Right cardiac atrium (tissue), 5 donors: ENCODE measurements around the gene KCNQ1. TPM values are rescaled to one million over a fixed set of nuclear protein-coding genes. Genes with fewer than 3 reads are reported as not detected.
A peak's percentile ranks its signal among the peaks of the same experiment; 100 is the strongest.

ENCODE experiments used
- ATAC-seq, 2 donors: fragments of 200-7000 bp; cut with Tn5 transposase; one replicate each; pipeline versions ENCODE4 v1.8.0 to v1.9.1; 2020; ENCODE audit warnings: moderate library complexity in 2 of 2, mild to moderate bottlenecking in 1 of 2
- DNase-seq, 3 donors: peaks; one replicate each; pipeline ENCODE4 v3.0.0-alpha.2; 2020
- H3K27ac ChIP-seq: one replicate; pipeline ENCODE4 v1.5.1; 2013; ENCODE audit warnings: mild to moderate bottlenecking, low read length, control low read depth, moderate library complexity
- H3K27me3 ChIP-seq: one replicate; pipeline ENCODE4 v1.6.1; 2013; ENCODE audit not compliant: control insufficient read depth, insufficient read depth
- H3K4me1 ChIP-seq: one replicate; pipeline ENCODE4 v1.6.1; 2013; ENCODE audit warnings: low read length; ENCODE audit not compliant: control insufficient read depth, insufficient read depth
- H3K4me3 ChIP-seq: one replicate; pipeline ENCODE4 v1.5.1; 2013; ENCODE audit warnings: low read length, control low read depth
- H3K9me3 ChIP-seq: one replicate; pipeline ENCODE4 v1.6.1; 2013; ENCODE audit warnings: low read length; ENCODE audit not compliant: control insufficient read depth
- WGBS: extraction: QIAGEN DNeasy Blood & Tissue Kit; methylation state at CpG from one replicate; pipeline ENCODE4 v1.1.7; 2013; 5-methylcytosine and 5-hydroxymethylcytosine counted together
- intact Hi-C, 4 donors: fragments of 100-400 bp; cut with DNase I; formaldehyde crosslinking; loops; one replicate each; pipeline versions ENCODE4 v1.11.0 to v1.14.0; 2022 to 2023
- polyA plus RNA-seq: library from polyadenylated mRNA; stranded (reverse); fragments of 200-250 nt; gene quantifications from one replicate; pipeline ENCODE4 v1.2.3, GENCODE V29; 2013
- total RNA-seq, 4 donors: library from RNA; stranded (reverse); fragmentation: NEBNext Ultra II Directional; extraction: Animal tissue kit (Norgen Biotek cat#: 25700); gene quantifications; one replicate each; pipeline ENCODE4 v1.2.1, GENCODE V29; 2021
- donor health status: healthy with polysubstance abuse.
- donor health status: DM: no; HTN: yes; CAD: no.
- donor health status: DM: no; HTN: no; CAD: no.
- donor health status: DM: no; HTN: yes; CAD: no; lungs with severe emphysema.
- donor health status: DM: yes; HTN: yes; CAD: no.

KCNQ1 gene
- total and polyA plus RNA-seq, 5 donors, result 36.4 to 46.8 (median 37.7) TPM

- no peak overlapping the region for H3K4me3 ChIP-seq
- DNase-seq, result no peak
- no peaks in the 10 kb centered on the region for H3K9me3 ChIP-seq
- ATAC-seq, result no peak
- intact Hi-C loops, result no loop called here
- WGBS, result 73% methylated on average over 17 of the region's 17 CpGs
- no peak overlapping the region for H3K27ac ChIP-seq
- no peaks in the 10 kb centered on the region for H3K4me1 ChIP-seq
- H3K27me3 ChIP-seq, result no peaks in the 10 kb centered on the region
These were observed 425.7 kb downstream of the KCNQ1 start for GRCh38 chr11:2870460-2870859.

GRCh38 chr11:2870969-2871680 is 426.3 kb downstream of the KCNQ1 start:
- 63% methylated on average over 22 of the region's 22 CpGs for WGBS
- no peaks in the 10 kb centered on the region for H3K9me3 ChIP-seq
- no peak for DNase-seq
- peak; percentile 12 to 16 for ATAC-seq
- intact Hi-C loops, result no loop called here
- no peak overlapping the region for H3K27ac ChIP-seq
- no peak overlapping the region for H3K4me3 ChIP-seq
- H3K4me1 ChIP-seq, result no peaks in the 10 kb centered on the region
- no peaks in the 10 kb centered on the region for H3K27me3 ChIP-seq

- intact Hi-C loops, result no loop called here
These were observed 430.2 kb downstream of the KCNQ1 start for GRCh38 chr11:2874963-2875362.

GRCh38 chr11:2877474-2877873 is 432.7 kb downstream of the KCNQ1 start:
- Histone ChIP-seq H3K27ac (no peak overlapping the region), H3K4me1 (no peaks in the 10 kb centered on the region), H3K27me3 (no peaks in the 10 kb centered on the region), H3K9me3 (no peaks in the 10 kb centered on the region), H3K4me3 (no peak overlapping the region)
- intact Hi-C loops, result no loop called here
- 78% methylated on average over 6 of the region's 6 CpGs for WGBS
- ATAC-seq (no peak), DNase-seq (no peak)

More at GRCh38 chr11:2874963-2875362, 430.2 kb downstream of the KCNQ1 start:
- H3K4me1 ChIP-seq, result no peaks in the 10 kb centered on the region
- ATAC-seq (no peak), DNase-seq (no peak)
- H3K27me3 ChIP-seq, result no peaks in the 10 kb centered on the region
- H3K27ac ChIP-seq, result no peak overlapping the region
- H3K4me3 ChIP-seq, result no peak overlapping the region
- no peaks in the 10 kb centered on the region for H3K9me3 ChIP-seq
- WGBS, result 94% methylated on average over 10 of the region's 10 CpGs

- Histone ChIP-seq H3K4me1 (no peaks in the 10 kb centered on the region), H3K9me3 (no peaks in the 10 kb centered on the region), H3K27ac (no peak overlapping the region), H3K27me3 (no peaks in the 10 kb centered on the region), H3K4me3 (no peak overlapping the region)
- ATAC-seq (no peak), DNase-seq (no peak)
- 97% methylated on average over 8 of the region's 8 CpGs for WGBS
- intact Hi-C loops, result no loop called here
These were observed 434.0 kb downstream of the KCNQ1 start for GRCh38 chr11:2878782-2879181.

DNA sequence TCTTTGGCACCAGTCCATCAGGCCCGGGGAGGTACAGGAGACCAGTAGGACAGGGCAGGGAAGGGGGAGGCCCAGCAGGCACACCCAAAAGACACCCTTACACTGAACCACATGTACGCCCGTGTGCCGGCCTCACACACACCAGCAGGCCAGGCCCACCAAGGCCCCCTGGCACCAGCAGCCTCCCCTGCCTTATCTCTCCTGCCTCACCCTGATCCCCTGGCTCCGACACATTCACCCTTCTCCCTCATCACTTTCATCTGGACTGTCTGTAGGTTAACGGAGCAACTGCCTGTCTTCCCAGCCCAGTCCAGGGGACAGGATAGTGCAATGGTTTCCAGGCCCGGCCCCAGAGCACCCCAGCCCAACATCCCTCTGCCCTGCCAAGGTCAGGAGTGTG is 435.8 kb downstream of the KCNQ1 start:
- H3K9me3 ChIP-seq, result no peaks in the 10 kb centered on the region
- no peak overlapping the region for H3K4me3 ChIP-seq
- H3K27me3 ChIP-seq, result no peaks in the 10 kb centered on the region
- no peaks in the 10 kb centered on the region for H3K4me1 ChIP-seq
- intact Hi-C loops, result loop anchor here in 2 of 4 donors (10.0 kb wide), 2 partner anchors 186 to 686 kb away; partner anchors contain the start of gene KCNQ1OT1 (in 2 of the 2)
- no peak overlapping the region for H3K27ac ChIP-seq
- DNase-seq, result peak in 1 of 3 donors; percentile 37
- ATAC-seq, result no peak
- WGBS, result 80% methylated on average over 7 of the region's 7 CpGs

GRCh38 chr11:2881076-2881980 is 436.5 kb downstream of the KCNQ1 start:
- Histone ChIP-seq H3K4me1 (no peaks in the 10 kb centered on the region), H3K9me3 (no peaks in the 10 kb centered on the region), H3K27ac (no peak overlapping the region), H3K4me3 (no peak overlapping the region), H3K27me3 (no peaks in the 10 kb centered on the region)
- intact Hi-C loops, result loop anchor here in 2 of 4 donors (10.0 kb wide), 2 partner anchors 187 to 687 kb away; partner anchors contain the start of gene KCNQ1OT1 (in 2 of the 2)
- ATAC-seq, result no peak
- 85% methylated on average over 19 of the region's 19 CpGs for WGBS
- peak in 2 of 3 donors; percentile 43 to 45 for DNase-seq

- H3K9me3 ChIP-seq, result no peaks in the 10 kb centered on the region
- 49% methylated on average over 12 of the region's 12 CpGs for WGBS
- H3K4me3 ChIP-seq, result no peak overlapping the region
- H3K27ac ChIP-seq, result no peak overlapping the region
- DNase-seq (peak in 2 of 3 donors; percentile 40 to 52), ATAC-seq (no peak)
- intact Hi-C loops, result loop anchor here in 2 of 4 donors (10.0 kb wide), 2 partner anchors 187 to 687 kb away; partner anchors contain the start of gene KCNQ1OT1 (in 2 of the 2)
- no peaks in the 10 kb centered on the region for H3K4me1 ChIP-seq
- H3K27me3 ChIP-seq, result no peaks in the 10 kb centered on the region
These were observed 437.2 kb downstream of the KCNQ1 start for GRCh38 chr11:2881981-2882375.

DNA sequence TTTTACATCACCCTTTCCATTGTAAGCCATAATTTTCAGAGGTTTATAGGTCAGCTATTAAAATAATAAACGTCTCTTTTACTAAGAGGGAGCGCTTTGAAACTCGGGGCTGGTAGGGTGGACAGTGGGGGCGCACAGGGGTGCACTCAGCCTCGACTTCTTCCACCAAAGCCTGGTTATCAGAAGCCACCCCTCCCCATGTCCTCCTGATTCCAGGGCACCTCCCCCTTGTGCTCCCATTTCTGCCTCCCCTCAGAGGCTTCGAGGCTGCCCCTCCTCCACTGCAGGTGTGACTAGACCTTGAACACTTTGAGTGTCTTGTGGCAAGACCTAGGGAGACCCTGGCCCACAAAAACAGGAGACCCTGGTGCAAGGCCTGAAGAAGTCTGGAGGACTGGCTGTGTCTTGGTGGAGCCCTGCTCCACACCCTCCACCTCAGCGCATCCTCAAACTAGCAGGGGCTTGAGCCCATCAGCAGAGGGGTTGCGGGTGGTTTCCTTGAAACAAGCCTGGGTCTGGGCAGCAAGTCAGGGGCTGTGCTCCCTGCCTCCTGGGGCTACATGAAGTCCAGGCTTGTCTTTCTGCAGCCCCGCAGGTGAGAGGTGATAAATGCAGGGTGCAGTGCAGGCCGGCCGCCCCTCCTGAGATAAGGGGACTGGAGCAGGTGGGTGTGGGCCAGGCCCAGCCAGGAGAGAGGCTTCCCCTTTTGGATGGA is 437.7 kb downstream of the KCNQ1 start:
- DNase-seq (peak in 2 of 3 donors; percentile 48 to 50), ATAC-seq (no peak)
- Histone ChIP-seq H3K4me1 (no peaks in the 10 kb centered on the region), H3K4me3 (peak overlapping the region; percentile 88), H3K27me3 (no peaks in the 10 kb centered on the region), H3K27ac (no peak overlapping the region), H3K9me3 (no peaks in the 10 kb centered on the region)
- WGBS, result 76% methylated on average over 11 of the region's 11 CpGs
- intact Hi-C loops, result loop anchor here in 2 of 4 donors (10.0 kb wide), 2 partner anchors 188 to 688 kb away; partner anchors contain the start of gene KCNQ1OT1 (in 2 of the 2)

- WGBS, result 3% methylated on average over 24 of the region's 24 CpGs
- DNase-seq, result no peak
- Histone ChIP-seq H3K27ac (peak overlapping the region; percentile 62), H3K4me1 (no peaks in the 10 kb centered on the region), H3K4me3 (peak overlapping the region; percentile 88), H3K9me3 (no peaks in the 10 kb centered on the region), H3K27me3 (no peaks in the 10 kb centered on the region)
- intact Hi-C loops, result loop anchor here in 2 of 4 donors (10.0 kb wide), 2 partner anchors 189 to 689 kb away; partner anchors contain the start of gene KCNQ1OT1 (in 2 of the 2)
- ATAC-seq, result no peak
These were observed 438.8 kb downstream of the KCNQ1 start for GRCh38 chr11:2883640-2883978.
